Measurements from ENCODE around the gene SAMD11.

Gene SAMD11

DNA sequence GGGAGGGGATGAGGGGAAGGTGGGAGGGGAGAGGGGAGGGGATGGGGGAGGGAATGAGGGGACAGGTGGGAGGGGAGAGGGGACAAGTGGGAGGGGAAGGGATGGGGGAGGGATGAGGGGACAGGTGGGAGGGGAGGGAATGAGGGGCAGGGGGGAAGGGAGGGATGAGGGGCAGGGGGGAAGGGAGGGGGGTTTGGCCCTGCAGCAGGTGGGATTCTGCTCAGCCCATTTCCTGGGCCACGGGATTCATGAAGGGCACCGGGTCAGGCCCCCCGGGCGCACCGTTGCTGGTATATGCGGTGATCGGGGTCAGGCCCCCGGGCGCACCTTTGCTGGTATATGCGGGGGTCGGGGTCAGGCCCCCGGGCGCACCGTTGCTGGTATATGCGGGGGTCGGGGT, 15.1 kb upstream of the SAMD11 start:
- no peaks in the 10 kb centered on the region for H3K27me3 ChIP-seq (ENCODE audit: insufficient read depth, poor library complexity, severe bottlenecking)
- H3K27ac ChIP-seq (replicated peaks) = no peak overlapping the region
- TF ChIP-seq GABPA (IDR thresholded peaks at IDR 0.05; ENCODE audit: low read depth) = no peak
- TF ChIP-seq POLR2AphosphoS5 (IDR thresholded peaks at IDR 0.05; ENCODE audit: low read depth) = no peak
- TF ChIP-seq, protein P1, sequence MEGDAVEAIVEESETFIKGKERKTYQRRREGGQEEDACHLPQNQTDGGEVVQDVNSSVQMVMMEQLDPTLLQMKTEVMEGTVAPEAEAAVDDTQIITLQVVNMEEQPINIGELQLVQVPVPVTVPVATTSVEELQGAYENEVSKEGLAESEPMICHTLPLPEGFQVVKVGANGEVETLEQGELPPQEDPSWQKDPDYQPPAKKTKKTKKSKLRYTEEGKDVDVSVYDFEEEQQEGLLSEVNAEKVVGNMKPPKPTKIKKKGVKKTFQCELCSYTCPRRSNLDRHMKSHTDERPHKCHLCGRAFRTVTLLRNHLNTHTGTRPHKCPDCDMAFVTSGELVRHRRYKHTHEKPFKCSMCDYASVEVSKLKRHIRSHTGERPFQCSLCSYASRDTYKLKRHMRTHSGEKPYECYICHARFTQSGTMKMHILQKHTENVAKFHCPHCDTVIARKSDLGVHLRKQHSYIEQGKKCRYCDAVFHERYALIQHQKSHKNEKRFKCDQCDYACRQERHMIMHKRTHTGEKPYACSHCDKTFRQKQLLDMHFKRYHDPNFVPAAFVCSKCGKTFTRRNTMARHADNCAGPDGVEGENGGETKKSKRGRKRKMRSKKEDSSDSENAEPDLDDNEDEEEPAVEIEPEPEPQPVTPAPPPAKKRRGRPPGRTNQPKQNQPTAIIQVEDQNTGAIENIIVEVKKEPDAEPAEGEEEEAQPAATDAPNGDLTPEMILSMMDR (IDR thresholded peaks at IDR 0.05; ENCODE audit: insufficient read depth, low read length) = no peak
- TF ChIP-seq, protein P2, sequence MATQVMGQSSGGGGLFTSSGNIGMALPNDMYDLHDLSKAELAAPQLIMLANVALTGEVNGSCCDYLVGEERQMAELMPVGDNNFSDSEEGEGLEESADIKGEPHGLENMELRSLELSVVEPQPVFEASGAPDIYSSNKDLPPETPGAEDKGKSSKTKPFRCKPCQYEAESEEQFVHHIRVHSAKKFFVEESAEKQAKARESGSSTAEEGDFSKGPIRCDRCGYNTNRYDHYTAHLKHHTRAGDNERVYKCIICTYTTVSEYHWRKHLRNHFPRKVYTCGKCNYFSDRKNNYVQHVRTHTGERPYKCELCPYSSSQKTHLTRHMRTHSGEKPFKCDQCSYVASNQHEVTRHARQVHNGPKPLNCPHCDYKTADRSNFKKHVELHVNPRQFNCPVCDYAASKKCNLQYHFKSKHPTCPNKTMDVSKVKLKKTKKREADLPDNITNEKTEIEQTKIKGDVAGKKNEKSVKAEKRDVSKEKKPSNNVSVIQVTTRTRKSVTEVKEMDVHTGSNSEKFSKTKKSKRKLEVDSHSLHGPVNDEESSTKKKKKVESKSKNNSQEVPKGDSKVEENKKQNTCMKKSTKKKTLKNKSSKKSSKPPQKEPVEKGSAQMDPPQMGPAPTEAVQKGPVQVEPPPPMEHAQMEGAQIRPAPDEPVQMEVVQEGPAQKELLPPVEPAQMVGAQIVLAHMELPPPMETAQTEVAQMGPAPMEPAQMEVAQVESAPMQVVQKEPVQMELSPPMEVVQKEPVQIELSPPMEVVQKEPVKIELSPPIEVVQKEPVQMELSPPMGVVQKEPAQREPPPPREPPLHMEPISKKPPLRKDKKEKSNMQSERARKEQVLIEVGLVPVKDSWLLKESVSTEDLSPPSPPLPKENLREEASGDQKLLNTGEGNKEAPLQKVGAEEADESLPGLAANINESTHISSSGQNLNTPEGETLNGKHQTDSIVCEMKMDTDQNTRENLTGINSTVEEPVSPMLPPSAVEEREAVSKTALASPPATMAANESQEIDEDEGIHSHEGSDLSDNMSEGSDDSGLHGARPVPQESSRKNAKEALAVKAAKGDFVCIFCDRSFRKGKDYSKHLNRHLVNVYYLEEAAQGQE (IDR thresholded peaks at IDR 0.05; ENCODE audit: insufficient replicate concordance, low read depth) = no peak
- TF ChIP-seq SPI1 (IDR thresholded peaks at IDR 0.05; ENCODE audit: borderline replicate concordance, low read depth) = no peak
- no peak overlapping the region for H3K4me3 ChIP-seq (replicated peaks; ENCODE audit: insufficient read depth, low read length)
- DNase-seq (ENCODE audit: low read depth in 1 of 2, low spot score in 1 of 2) = no peak

DNA sequence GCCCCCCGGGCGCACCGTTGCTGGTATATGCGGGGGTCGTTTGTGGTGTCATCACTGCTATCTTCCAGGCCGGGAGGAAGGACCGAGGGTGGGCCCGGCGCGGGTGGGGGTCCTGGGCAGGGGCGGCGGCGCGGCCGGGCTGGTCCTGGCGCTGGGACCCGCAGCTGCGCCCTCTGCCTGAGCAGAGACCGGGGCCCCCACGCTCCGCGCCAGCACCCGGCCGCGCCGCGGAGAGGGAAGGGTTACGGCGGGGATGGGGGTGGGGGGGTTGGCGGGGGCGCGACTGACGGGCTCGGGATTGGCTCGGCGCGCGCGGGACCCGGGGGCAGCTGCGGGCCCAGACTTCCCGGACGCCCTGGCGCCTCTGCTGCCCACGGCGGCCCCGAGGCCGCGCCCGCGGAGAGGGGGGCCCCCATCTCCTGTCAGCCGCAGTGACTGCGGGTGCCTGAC, 13.8 kb upstream of the SAMD11 start:
- H3K27ac ChIP-seq (replicated peaks) = no peak overlapping the region
- TF ChIP-seq SPI1 (IDR thresholded peaks at IDR 0.05; ENCODE audit: borderline replicate concordance, low read depth) (no peak), POLR2AphosphoS5 (IDR thresholded peaks at IDR 0.05; ENCODE audit: low read depth) (no peak), GABPA (IDR thresholded peaks at IDR 0.05; ENCODE audit: low read depth) (no peak)
- TF ChIP-seq, protein P2 (IDR thresholded peaks at IDR 0.05; ENCODE audit: insufficient replicate concordance, low read depth) = no peak
- TF ChIP-seq, protein P1 (IDR thresholded peaks at IDR 0.05; ENCODE audit: insufficient read depth, low read length) = no peak
- no peak overlapping the region for H3K4me3 ChIP-seq (replicated peaks; ENCODE audit: insufficient read depth, low read length)
- no peaks in the 10 kb centered on the region for H3K27me3 ChIP-seq (ENCODE audit: insufficient read depth, poor library complexity, severe bottlenecking)
- DNase-seq (ENCODE audit: low read depth in 1 of 2, low spot score in 1 of 2) = no peak

DNA sequence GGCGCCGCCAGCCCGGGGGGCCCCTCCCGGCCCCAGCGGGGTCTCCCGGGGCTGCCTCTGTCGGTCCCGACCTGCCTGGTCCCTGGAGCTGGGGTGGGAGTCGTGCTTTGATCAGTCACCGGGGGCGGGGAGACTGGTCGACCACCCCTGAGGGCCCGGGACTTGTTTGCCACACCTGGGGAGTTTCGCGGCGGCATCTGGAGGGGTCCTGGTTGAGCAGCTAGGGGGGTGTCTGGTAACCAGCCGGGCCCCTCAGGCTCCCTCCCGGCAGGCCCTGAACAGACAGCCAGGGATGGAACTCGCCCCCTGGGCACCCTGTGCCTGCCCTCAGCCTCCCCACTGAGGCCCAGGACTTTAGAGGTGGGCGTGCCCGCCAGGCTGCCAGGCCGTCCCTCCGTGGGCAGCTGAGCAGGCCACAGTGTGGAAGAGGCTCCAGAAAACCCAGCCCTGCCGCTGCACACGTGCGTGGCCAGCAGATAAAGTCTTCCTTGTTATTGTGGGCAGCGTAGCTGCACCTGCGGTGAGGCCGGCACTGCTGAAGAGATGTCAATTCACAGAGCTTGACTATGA, 13.3 kb upstream of the SAMD11 start:
- TF ChIP-seq SPI1 (IDR thresholded peaks at IDR 0.05; ENCODE audit: borderline replicate concordance, low read depth) = no peak
- TF ChIP-seq, protein P2 (IDR thresholded peaks at IDR 0.05; ENCODE audit: insufficient replicate concordance, low read depth) = no peak
- TF ChIP-seq, protein P1 (IDR thresholded peaks at IDR 0.05; ENCODE audit: insufficient read depth, low read length) = no peak
- TF ChIP-seq POLR2AphosphoS5 (IDR thresholded peaks at IDR 0.05; ENCODE audit: low read depth) = no peak
- TF ChIP-seq GABPA (IDR thresholded peaks at IDR 0.05; ENCODE audit: low read depth) = no peak
- H3K27me3 ChIP-seq (ENCODE audit: insufficient read depth, poor library complexity, severe bottlenecking) = no peaks in the 10 kb centered on the region
- no peak overlapping the region for H3K27ac ChIP-seq (replicated peaks)
- H3K4me3 ChIP-seq (replicated peaks; ENCODE audit: insufficient read depth, low read length) = no peak overlapping the region
- no peak for DNase-seq (ENCODE audit: low read depth in 1 of 2, low spot score in 1 of 2)
